Tibial nerve (tissue), 4 donors: ENCODE results near the gene PRKRIP1.

Source experiments
- EP300 ChIP-seq, 2 donors: sonication (generic); formaldehyde crosslinking; IDR thresholded peaks; one replicate each; pipeline ENCODE4 v1.6.1; 2017; ENCODE audit warnings: antibody characterized with exemption in 2 of 2, mild to moderate bottlenecking in 1 of 2
- TF ChIP-seq, protein P1 (sequence below), 5 experiments: fragments of 200-600 bp in 3 of 5; fragments of 450-650 bp in 2 of 5; sonication (generic) in 3 of 5; IDR thresholded peaks; one replicate each; pipeline ENCODE4 v1.5.1; 2016 to 2019; ENCODE audit warnings: antibody characterized with exemption in 5 of 5, mild to moderate bottlenecking in 3 of 5, moderate library complexity in 2 of 5

DNA sequence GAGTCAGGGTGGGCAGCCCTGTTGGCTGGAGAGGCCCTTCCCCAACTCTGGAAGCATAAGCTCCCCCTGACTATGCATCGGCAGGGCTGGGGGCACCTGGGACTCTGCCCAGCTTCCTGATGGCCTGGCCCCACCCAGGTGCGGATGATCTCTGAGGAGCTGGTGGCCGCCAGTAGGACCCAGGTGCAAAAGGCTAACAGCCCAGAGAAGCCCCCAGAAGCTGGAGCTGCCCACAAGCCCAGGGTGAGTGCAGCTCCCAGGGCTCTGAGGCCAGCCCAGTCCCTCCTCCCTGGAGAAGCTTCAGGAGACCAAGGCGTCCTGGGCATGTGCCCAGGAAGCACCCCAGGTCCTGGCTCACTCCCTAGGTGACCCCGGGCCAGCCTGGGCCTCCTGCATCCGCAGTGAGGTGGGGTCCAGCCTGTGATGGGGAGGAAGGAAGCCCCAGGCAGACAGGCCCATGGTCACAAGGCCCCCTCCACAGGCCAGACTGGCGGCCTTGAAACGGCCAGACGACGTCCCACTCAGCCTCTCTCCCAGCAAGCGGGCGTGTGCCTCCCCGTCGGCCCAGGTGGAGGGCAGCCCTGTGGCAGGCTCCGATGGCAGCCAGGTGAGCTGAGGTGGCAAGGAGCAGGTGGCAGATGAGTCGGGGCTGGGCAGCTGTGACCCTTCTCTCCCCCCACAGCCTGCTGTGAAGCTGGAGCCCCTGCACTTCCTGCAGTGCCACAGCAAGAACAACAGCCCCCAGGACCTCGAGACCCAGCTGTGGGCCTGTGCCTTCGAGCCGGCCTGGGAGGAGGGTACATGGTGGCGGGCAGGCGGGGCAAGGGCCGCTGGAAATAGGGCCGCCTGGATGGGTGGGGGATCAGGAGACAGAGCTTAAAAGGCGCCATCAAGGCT, 71.7 kb downstream of the PRKRIP1 start:
- TF ChIP-seq, protein P1, sequence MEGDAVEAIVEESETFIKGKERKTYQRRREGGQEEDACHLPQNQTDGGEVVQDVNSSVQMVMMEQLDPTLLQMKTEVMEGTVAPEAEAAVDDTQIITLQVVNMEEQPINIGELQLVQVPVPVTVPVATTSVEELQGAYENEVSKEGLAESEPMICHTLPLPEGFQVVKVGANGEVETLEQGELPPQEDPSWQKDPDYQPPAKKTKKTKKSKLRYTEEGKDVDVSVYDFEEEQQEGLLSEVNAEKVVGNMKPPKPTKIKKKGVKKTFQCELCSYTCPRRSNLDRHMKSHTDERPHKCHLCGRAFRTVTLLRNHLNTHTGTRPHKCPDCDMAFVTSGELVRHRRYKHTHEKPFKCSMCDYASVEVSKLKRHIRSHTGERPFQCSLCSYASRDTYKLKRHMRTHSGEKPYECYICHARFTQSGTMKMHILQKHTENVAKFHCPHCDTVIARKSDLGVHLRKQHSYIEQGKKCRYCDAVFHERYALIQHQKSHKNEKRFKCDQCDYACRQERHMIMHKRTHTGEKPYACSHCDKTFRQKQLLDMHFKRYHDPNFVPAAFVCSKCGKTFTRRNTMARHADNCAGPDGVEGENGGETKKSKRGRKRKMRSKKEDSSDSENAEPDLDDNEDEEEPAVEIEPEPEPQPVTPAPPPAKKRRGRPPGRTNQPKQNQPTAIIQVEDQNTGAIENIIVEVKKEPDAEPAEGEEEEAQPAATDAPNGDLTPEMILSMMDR (IDR thresholded peaks at IDR 0.05) = no peak
- no peak for TF ChIP-seq EP300 (IDR thresholded peaks at IDR 0.05)
